Measurements from ENCODE around the gene CD274.

- TF ChIP-seq CTCF (IDR thresholded peaks at IDR 0.05; ENCODE audit: poor library complexity) (no peak), EZH2 (IDR thresholded peaks at IDR 0.05; ENCODE audit: borderline replicate concordance) (no peak)
These were observed 50.3 kb downstream of the CD274 start for GRCh38 chr9:5500441-5501235.
